Fibroblast of pulmonary artery (primary cell): Measurements from ENCODE around the gene NTM.
A peak's percentile ranks its signal among the peaks of the same experiment; 100 is the strongest.

Experiments used
- DNase-seq: peaks from one replicate; pipeline ENCODE4 v3.0.0-alpha.2; 2010; ENCODE audit warnings: low read depth
- H3K4me3 ChIP-seq: replicated peaks from 2 replicates; pipeline ENCODE4 v1.5.1; 2011; ENCODE audit warnings: low read depth, mild to moderate bottlenecking, control low read depth, low read length, moderate library complexity
- TF ChIP-seq, protein P1 (sequence below): IDR thresholded peaks from 2 replicates; pipeline ENCODE4 v1.5.1; 2011; ENCODE audit warnings: mild to moderate bottlenecking, control low read depth, low read length, inconsistent platforms; ENCODE audit errors: missing control alignments

The NTM gene

DNA sequence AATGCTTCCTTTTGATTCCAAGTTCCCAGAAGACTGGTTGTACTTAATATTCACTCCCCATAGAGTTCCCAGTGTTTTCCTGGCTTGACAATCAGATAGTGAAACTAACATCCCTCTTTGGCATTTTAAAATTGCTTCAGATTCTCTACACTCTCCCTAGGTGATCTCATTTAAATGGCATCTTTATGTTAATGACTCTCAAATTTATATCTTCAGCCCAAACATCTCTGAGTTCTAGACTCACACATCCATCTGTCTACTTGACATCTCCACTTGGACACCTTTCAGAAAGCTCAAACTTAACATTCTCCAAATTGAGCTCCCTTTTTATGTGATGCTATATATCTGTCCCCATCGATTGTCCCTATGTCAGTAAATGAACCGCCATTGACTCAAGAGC lies 232.0 kb downstream of the NTM start:
- H3K4me3 ChIP-seq = no peak overlapping the region
- TF ChIP-seq, protein P1, sequence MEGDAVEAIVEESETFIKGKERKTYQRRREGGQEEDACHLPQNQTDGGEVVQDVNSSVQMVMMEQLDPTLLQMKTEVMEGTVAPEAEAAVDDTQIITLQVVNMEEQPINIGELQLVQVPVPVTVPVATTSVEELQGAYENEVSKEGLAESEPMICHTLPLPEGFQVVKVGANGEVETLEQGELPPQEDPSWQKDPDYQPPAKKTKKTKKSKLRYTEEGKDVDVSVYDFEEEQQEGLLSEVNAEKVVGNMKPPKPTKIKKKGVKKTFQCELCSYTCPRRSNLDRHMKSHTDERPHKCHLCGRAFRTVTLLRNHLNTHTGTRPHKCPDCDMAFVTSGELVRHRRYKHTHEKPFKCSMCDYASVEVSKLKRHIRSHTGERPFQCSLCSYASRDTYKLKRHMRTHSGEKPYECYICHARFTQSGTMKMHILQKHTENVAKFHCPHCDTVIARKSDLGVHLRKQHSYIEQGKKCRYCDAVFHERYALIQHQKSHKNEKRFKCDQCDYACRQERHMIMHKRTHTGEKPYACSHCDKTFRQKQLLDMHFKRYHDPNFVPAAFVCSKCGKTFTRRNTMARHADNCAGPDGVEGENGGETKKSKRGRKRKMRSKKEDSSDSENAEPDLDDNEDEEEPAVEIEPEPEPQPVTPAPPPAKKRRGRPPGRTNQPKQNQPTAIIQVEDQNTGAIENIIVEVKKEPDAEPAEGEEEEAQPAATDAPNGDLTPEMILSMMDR = no peak
- no peak for DNase-seq

DNA sequence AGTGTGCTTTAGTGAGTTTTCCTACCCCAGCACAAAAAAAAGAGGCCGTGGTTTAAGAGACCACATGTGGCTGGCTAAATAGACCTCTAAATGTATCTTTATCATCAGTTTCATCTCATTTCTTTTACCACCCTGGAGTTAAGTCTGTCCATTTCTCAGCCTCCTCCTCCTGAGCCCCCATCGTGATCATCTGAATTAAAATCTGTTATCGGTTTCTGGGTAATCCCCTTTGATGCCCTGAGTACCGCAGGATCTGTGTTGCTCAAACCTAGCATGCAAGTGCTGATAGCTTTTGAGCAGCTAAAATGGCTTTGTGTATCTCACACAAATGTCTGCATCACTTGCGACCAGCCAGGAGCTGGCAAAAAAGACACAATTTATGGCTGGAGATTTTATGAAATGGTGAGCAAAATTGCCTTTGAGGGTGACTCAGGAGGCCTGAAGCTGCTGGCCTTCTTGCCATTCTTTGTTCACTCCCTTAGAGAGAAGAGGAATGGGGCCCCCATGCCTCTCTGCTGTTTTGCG lies 236.5 kb downstream of the NTM start:
- TF ChIP-seq, protein P1 = no peak
- no peak for DNase-seq
- H3K4me3 ChIP-seq = no peak overlapping the region

DNA sequence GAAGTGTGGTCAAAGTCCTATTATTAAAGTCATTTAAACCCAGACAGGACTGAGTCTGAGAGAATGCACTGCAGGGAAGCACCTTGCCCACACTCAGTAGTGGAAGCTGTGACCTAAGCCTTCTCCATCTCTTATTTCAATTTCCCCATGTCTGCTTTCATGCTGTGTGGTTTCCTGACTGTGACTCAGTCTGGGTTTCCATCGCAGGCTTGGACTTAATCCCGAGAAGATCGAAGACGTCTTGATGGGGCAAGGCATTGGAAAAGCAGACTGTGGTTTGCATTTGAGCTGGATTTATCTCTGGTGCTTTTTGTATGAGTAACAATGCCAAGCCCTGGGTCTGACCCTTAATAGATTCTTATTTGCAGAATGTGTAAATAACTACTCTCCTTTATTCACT lies 238.9 kb downstream of the NTM start:
- DNase-seq = peak; percentile 3
- TF ChIP-seq, protein P1 = no peak

DNA sequence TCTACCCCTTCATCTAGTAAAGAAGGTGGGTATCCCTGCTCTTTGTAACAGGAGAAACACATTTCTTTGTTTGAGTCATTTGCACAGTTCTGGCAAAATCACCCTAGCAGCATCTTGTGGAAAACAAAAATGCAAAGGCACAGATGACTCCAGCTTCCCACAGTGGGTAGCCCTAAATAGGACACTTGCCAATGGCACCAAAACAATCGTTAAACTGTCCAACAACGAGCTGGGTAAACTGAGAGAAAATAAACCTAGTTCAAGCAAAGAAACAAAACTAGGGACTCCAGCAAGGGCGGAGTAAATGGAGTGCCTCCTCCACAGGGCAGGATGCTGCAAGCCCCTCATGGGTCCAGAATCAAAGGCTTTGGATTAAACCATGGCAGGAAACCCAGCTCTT lies 239.5 kb downstream of the NTM start:
- TF ChIP-seq, protein P1 = no peak
- no peak overlapping the region for H3K4me3 ChIP-seq
- no peak for DNase-seq

More for the DNA sequence above, 238.9 kb downstream of the NTM start:
- no peak overlapping the region for H3K4me3 ChIP-seq

- no peak overlapping the region for H3K4me3 ChIP-seq
- TF ChIP-seq, protein P1 = no peak
- no peak for DNase-seq
Observed at GRCh38 chr11:131611322-131611721, 240.9 kb downstream of the NTM start.

DNA sequence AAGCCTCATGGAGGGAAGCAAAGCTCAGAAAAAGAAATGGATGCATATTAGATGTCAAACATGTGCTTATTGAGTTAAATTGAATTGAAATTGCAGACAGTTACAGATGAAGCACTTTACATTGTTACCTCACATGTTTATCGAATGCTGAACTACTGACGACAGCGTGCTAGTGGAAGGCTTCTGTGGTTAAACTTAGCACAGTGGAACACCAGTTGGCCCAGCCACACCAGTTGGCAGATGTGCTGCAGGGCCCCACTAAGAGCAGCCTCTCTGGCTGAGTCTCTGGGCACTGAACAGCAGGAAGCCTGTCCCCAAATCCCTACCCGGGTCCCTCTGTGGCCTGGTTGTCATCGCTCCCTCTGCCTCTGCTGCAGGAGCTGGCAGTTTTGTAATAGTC lies 242.1 kb downstream of the NTM start:
- H3K4me3 ChIP-seq = no peak overlapping the region
- TF ChIP-seq, protein P1 = no peak

DNA sequence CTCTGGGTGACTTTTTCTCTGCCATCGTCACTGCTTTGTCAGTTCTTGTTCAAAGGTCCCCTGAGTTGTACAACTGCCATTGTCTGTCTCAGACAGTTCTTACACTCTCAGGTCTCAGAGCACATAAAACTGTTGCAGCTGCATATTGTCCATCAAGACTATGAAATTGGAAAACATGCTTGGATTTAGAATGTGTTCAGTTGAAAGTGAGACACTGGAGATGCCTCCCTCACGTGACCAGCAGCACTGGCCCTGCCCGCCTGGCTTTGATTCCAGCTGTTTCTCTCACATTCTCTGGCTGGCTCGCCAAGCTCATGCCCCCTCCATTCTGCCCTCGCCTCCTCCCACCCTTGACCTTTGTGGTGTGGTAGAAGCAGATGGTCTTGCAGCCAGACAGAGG lies 244.2 kb downstream of the NTM start:
- TF ChIP-seq, protein P1 = no peak
- no peak for DNase-seq
- H3K4me3 ChIP-seq = no peak overlapping the region

More for the DNA sequence above, 242.1 kb downstream of the NTM start:
- no peak for DNase-seq
